Esophagus muscularis mucosa (tissue), 4 donors: ENCODE results near the gene PPP1R27.

Source experiments
- CTCF ChIP-seq, 3 experiments: fragments of 200-600 bp in 2 of 3; fragments of 450-650 bp in 1 of 3; sonication (generic) in 2 of 3; IDR thresholded peaks; one replicate each; pipeline ENCODE4 v1.5.1; 2017 to 2019; ENCODE audit warnings: antibody characterized with exemption in 3 of 3, mild to moderate bottlenecking in 2 of 3, moderate library complexity in 1 of 3
- EP300 ChIP-seq: sonication (generic); formaldehyde crosslinking; IDR thresholded peaks from one replicate; pipeline ENCODE4 v1.6.1; 2017; ENCODE audit warnings: antibody characterized with exemption
- POLR2A ChIP-seq: fragments of 450-650 bp; IDR thresholded peaks from one replicate; pipeline ENCODE4 v1.6.1; 2017; ENCODE audit warnings: antibody characterized with exemption, moderate library complexity, mild to moderate bottlenecking, low read depth
- POLR2AphosphoS5 ChIP-seq, 2 donors: sonication (generic); formaldehyde crosslinking; IDR thresholded peaks; one replicate each; pipeline ENCODE4 v1.6.1; 2017; ENCODE audit warnings: antibody characterized with exemption in 2 of 2

GRCh38 chr17:81810892-81811704 lies 23.8 kb downstream of the PPP1R27 start:
- TF ChIP-seq CTCF (IDR thresholded peaks at IDR 0.05), result no peak
- TF ChIP-seq POLR2AphosphoS5 (IDR thresholded peaks at IDR 0.05), result no peak
- TF ChIP-seq POLR2A, result no peak
- no peak for TF ChIP-seq EP300
